GM19324 (cell line): Measurements from ENCODE around the gene PRKAG2.
"Not testable (repeated sequence)": the region's sequence is repeated elsewhere in the genome, so short reads cannot be mapped to it uniquely, and the experiment has no call there.

Experiments used
- ATAC-seq: cut with Tn5 transposase; IDR thresholded peaks from one replicate; pipeline ENCODE4 v1.9.1; 2021; ENCODE audit warnings: mild to moderate bottlenecking, moderate library complexity; ENCODE audit not compliant: unreplicated experiment, low FRiP score

The PRKAG2 gene

GRCh38 chr7:151808400-151809145, 68.3 kb downstream of the PRKAG2 start:
- ATAC-seq, result no peak

- ATAC-seq, result no peak
Measured at GRCh38 chr7:151807846-151808245, 69.1 kb downstream of the PRKAG2 start.

- ATAC-seq, result no peak
Measured at GRCh38 chr7:151806952-151807775, 69.8 kb downstream of the PRKAG2 start.

DNA sequence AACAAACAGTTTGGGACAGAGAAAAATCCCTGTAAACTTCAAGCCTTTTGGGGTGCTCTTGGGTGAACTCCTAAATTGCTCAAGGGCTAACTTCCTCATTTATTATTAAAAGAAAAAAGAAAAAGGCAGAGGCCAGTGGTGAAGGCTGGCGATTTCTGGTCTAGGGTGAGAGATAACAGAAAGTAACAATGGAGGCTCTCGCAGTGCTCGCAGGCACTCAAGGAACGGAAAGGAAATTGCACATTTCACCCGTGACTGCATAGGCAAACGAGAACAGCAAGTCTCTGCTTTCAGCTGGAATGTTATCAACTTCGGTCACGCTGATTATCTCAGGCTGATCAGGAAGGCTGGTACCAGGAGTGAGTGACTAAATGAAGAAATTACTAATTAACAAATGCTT, 70.7 kb downstream of the PRKAG2 start:
- ATAC-seq, result no peak

DNA sequence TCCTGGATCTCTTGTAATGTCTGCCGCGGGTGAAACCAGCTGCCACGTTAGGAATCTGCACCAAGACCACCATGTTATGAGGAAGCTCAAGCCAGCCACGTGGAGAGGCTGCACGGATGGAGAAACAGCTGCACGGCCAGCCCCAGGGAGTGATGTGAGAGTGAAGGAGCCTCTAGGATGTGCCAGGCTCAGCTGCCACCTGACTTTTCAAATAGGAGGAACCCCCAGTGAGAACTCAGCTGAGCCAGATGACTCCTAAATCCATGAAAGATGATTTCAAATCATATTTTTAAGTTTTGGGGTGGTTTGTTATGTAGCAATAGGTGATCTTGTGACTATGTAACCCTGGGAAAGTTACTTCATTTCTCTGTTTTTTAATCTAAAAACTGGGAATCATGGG, 71.7 kb downstream of the PRKAG2 start:
- no peak for ATAC-seq

DNA sequence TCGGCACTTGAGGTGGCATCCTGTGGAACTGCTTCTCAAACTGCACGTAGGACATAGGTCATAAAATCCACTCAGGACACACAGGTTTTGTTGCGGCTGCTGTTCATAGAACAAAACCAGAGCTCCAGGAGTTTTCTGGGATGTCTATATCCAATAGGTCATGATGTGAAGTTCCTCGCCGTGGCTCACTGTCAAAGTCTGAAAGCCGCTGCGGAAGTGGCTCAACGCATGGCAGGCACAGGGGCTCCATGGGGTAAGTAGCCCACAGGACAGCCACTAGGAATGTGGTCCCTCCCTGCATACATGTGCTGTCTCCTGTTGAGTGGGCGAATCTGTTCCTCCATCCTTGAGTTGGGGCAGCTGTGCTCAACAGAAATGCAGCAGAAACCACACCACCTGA, 72.2 kb downstream of the PRKAG2 start:
- ATAC-seq, result no peak

GRCh38 chr7:151803841-151804240, 73.1 kb downstream of the PRKAG2 start:
- ATAC-seq, result no peak

DNA sequence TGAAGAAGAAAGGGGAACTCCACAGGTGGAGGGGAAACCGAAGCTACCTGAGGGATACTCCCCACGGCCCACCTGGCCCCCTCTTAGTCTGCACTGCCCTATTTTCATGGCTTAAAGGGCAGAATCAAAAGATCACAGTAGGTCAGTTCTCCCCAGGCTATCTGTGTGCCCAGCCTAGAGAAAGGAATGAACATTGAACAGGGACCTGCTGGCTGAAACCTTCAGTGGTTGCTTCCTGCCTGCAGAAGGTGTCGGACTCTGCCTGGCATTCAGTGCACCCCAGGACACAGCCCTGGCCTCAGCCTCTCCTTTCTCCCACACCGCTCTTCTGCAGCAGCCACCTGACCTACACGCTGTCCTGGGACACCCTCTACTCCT, 74.5 kb downstream of the PRKAG2 start:
- ATAC-seq, result no peak

DNA sequence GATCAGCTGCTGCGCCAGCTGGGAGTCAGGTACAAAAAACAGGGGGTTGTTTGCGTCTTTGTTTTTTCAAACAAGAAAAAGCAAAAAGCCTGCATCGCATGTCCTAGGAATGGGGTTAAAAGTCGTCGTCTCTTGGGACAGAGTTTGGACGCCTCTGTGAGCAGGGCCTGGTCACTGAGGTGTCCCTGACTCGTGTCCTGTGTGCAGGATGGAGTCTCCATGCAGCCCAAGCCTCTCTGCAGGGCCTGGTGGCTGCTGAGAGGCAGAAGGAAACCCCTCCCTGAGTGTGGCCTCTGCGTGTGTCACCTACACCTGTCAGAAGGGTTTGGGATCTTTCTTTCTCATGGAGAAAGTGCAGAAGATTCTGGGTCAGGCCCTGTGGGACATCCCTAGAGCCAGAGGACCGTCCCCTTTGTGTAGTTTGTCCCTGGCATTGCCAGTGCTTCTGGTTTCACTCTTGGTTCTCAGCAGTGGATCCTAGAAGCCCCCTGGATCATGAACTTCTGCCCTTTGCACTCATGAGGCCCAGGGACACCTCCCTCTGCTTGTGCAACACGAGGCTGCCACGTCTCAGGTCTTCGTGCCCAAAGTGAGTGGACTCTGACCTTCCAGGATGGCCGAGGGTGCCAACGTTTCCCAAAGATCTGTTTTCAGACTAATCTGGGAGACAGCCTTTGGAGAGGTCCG, 75.0 kb downstream of the PRKAG2 start:
- ATAC-seq, result no peak

- no peak for ATAC-seq
Measured at GRCh38 chr7:151801291-151801690, 75.6 kb downstream of the PRKAG2 start.

DNA sequence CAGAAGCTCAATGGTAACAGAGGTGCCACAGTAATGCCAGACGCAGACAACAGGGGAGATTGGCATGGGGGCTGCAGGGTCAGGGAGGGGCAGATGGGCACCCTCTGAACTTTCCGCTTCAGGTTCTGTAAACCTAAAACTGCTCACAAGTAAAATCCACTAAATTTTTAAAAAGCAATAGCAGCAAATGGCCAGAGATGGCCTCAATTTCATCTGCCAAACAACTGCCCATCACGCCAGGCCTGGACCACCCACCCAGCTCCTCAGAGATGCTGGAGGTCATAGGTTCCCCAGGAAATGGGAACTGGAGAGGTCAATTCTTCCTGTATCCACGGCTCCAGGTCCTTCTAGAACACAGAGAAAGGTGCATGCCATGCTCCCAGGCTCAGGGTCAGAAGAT, 76.1 kb downstream of the PRKAG2 start:
- no peak for ATAC-seq

GRCh38 chr7:151800391-151800790, 76.5 kb downstream of the PRKAG2 start:
- ATAC-seq, result no peak

- no peak for ATAC-seq
Measured at GRCh38 chr7:151799506-151799905, 77.4 kb downstream of the PRKAG2 start.

- ATAC-seq, result no peak
Measured at GRCh38 chr7:151798851-151799448, 78.0 kb downstream of the PRKAG2 start.

- not testable (repeated sequence) for ATAC-seq
Measured at GRCh38 chr7:151797667-151798307, 79.1 kb downstream of the PRKAG2 start.

DNA sequence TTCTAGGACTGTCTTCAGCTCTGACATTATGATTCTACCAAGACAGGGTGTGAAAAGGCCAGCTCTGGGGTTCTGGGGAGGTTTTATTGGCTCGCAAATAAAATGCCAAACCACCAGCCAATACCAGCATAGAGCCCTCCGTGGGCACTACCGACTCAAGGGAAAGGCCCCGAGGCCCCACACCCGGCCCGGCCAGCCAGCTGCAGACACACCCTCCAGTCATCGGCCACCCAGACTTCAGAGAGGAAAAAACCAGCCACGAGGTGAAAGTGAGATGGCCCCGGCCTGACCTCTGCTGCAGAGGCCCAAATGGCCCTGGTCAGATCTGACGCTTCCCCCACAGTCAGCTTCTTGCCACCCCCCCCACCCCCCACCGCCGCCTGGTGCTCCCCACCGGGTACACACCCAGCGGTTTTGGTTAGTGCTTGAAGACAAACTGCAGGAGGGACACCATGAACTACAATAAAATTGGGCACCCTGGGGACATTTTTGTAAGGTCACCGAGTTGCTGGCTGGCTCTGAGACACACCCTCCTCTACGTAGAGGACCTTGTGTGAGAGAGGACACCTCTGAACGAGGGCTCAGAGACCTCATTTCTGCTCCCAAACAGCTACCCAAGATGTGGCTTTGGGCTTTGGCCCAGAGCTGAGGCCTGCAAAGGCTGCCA, 79.9 kb downstream of the PRKAG2 start:
- ATAC-seq, result no peak

GRCh38 chr7:151796091-151796870, 80.6 kb downstream of the PRKAG2 start:
- ATAC-seq, result no peak

- ATAC-seq, result no peak
Measured at GRCh38 chr7:151795168-151795811, 81.6 kb downstream of the PRKAG2 start.
